Heart right ventricle (tissue), 16 donors: ENCODE data around the gene CRYBA2. TPM values are rescaled to one million over a fixed set of nuclear protein-coding genes. Genes with fewer than 3 reads are reported as not detected.

Source experiments
- ATAC-seq, 8 donors: fragments of 200-7000 bp; cut with Tn5 transposase; one replicate each; pipeline ENCODE4 v1.9.1; 2020; ENCODE audit warnings: mild to moderate bottlenecking in 8 of 8, moderate library complexity in 8 of 8, moderate number of reproducible peaks in 1 of 8
- DNase-seq, 2 donors: peaks; one replicate each; pipeline ENCODE4 v3.0.0-alpha.2; 2020
- H3K27ac ChIP-seq, 10 donors: fragments of 200-600 bp; sonication (generic) in 2 of 10; one replicate each; pipeline versions ENCODE4 v1.5.0 to v1.8.0; 2020 to 2022; ENCODE audit warnings: mild to moderate bottlenecking in 3 of 10
- H3K27me3 ChIP-seq, 7 donors: fragments of 200-600 bp; one replicate each; pipeline ENCODE4 v1.8.0; 2021 to 2022; ENCODE audit warnings: mild to moderate bottlenecking in 2 of 7
- H3K36me3 ChIP-seq, 9 donors: fragments of 200-600 bp; sonication (generic) in 1 of 9; one replicate each; pipeline versions ENCODE4 v1.5.0 to v1.8.0; 2020 to 2022; ENCODE audit warnings: mild to moderate bottlenecking in 2 of 9
- H3K4me1 ChIP-seq, 9 donors: fragments of 200-600 bp; sonication (generic) in 1 of 9; one replicate each; pipeline versions ENCODE4 v1.5.0 to v1.8.0; 2020 to 2022; ENCODE audit warnings: mild to moderate bottlenecking in 4 of 9
- H3K4me3 ChIP-seq, 10 donors: fragments of 200-600 bp; sonication (generic) in 2 of 10; one replicate each; pipeline versions ENCODE4 v1.5.0 to v1.8.0; 2020 to 2022; ENCODE audit warnings: mild to moderate bottlenecking in 7 of 10, moderate library complexity in 2 of 10
- H3K9me3 ChIP-seq, 11 donors: fragments of 200-600 bp in 10 of 11; sonication (generic) in 2 of 11; one replicate each; pipeline versions ENCODE4 v1.5.0 to v1.8.0; 2013 to 2022; ENCODE audit warnings: mild to moderate bottlenecking in 2 of 11, control low read depth in 1 of 11, moderate library complexity in 1 of 11
- CTCF ChIP-seq, 9 donors: fragments of 200-600 bp; sonication (generic) in 2 of 9; IDR thresholded peaks; one replicate each; pipeline versions ENCODE4 v1.5.0 to v1.8.0; 2021 to 2022; ENCODE audit warnings: antibody characterized with exemption in 9 of 9, mild to moderate bottlenecking in 5 of 9, moderate library complexity in 1 of 9
- WGBS, 2 donors: extraction: QIAGEN DNeasy Blood & Tissue Kit; methylation state at CpG; one replicate each; pipeline ENCODE4 v1.1.7; 2013; ENCODE audit warnings: inconsistent platforms in 1 of 2; 5-methylcytosine and 5-hydroxymethylcytosine counted together
- intact Hi-C, 10 donors: fragments of 100-400 bp; cut with DNase I; formaldehyde crosslinking; loops; one replicate each; pipeline versions ENCODE4 v1.11.1 to v1.14.2; 2022
- polyA plus RNA-seq, 2 donors: library from polyadenylated mRNA; stranded (reverse); fragments of 200-250 nt; gene quantifications; one replicate each; pipeline ENCODE4 v1.2.3, GENCODE V29; 2013
- total RNA-seq, 10 donors: library from RNA; stranded (reverse); fragmentation: NEBNext Ultra II Directional in 3 of 10; extraction: Animal tissue kit (Norgen Biotek cat#: 25700) in 3 of 10; gene quantifications; one replicate each; pipeline versions ENCODE4 v1.2.1 to v1.2.4, GENCODE V29; 2021 to 2023
- donor health status: Arrhythmogenic right ventricular cardiomyopathy.
- donor health status: ischemic (EF 13 %, LVEDD 7.1; RV severe dilation, severe dysfunction).
- donor health status: healthy with polysubstance abuse.
- donor health status: DM: no; HTN: yes; CAD: no.
- donor health status: DM: no; HTN: no; CAD: no.
- donor health status: ischemic (EF 25% LVEDD 6.9; RV normal size, moderate dysfunction).
- donor health status: ischemic (EF 25% LVEDD 5.7; RV mildly dilated, moderate dysfunction).
- donor health status: healthy.
- donor health status: DM: yes; HTN: yes; CAD: no.
- donor health status: Ischemic cardiomyopathy.
- donor health status: ischemic (EF 35%, LVEDD 5.7; RV mildly dilated, moderate dysfunction).
- donor health status: nonischemic (EF 11% LVEDD 7.7; RV severe dilation, severe dysfunction).
- donor health status: DM: yes; HTN: yes; CAD: no.
- donor health status: PGD.
- donor health status: ischemic (EF 29% LVEDD 5.4; RV normal size, mild dysfunction).
- donor health status: nonischemic (EF 23%, LVEDD 6.1; RV moderate dilation, normal function).

Gene CRYBA2
- total and polyA plus RNA-seq, 12 donors, result not detected

- peaks cover 0 to 26% (median 12%) of the 10 kb centered on the region in 9 donors for H3K4me1 ChIP-seq
- H3K4me3 ChIP-seq, result no peak overlapping the region
- intact Hi-C loops, result no loop called here
- no peaks in the 10 kb centered on the region for H3K36me3 ChIP-seq
- peaks cover 40 to 99% (median 93%) of the 10 kb centered on the region in 7 donors for H3K27me3 ChIP-seq
- no peak overlapping the region for H3K27ac ChIP-seq
- DNase-seq, result no peak
- no peak for ATAC-seq
- WGBS, 2 donors, result 93 to 96% methylated on average over 1 of the region's 1 CpG
- no peaks in the 10 kb centered on the region for H3K9me3 ChIP-seq
- no peak for TF ChIP-seq CTCF (IDR thresholded peaks at IDR 0.05)
Measured at GRCh38 chr2:218958276-218958675, 34.9 kb downstream of the CRYBA2 start.

DNA sequence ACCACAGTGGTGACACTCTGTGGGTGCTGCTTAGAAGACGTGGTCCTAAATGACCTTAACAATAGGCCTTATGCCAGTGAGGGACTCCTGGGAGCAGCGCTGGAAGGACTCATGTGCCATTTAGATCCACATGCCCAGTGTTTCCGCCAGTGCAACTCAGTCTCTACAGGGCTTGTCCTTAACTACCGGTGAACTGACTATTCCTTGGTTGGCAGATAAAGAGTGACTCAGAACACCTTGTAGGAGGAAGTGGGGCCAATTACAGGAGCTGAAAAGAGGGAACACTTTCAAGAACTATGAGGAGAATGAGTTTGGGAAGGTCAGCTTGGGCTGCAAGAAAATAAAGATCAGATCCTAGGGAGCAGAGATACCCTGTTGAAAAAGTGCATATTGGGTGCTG is 35.6 kb downstream of the CRYBA2 start:
- intact Hi-C loops, result no loop called here
- Histone ChIP-seq H3K27ac (no peak overlapping the region), H3K9me3 (no peaks in the 10 kb centered on the region), H3K4me1 (peaks cover 0 to 20% (median 7%) of the 10 kb centered on the region in 9 donors), H3K36me3 (no peaks in the 10 kb centered on the region), H3K27me3 (peaks cover 35 to 99% (median 89%) of the 10 kb centered on the region in 7 donors), H3K4me3 (no peak overlapping the region)
- DNase-seq (no peak), ATAC-seq (no peak)
- 77 to 80% methylated on average over 4 of the region's 4 CpGs for WGBS, 2 donors
- no peak for TF ChIP-seq CTCF (IDR thresholded peaks at IDR 0.05)

DNA sequence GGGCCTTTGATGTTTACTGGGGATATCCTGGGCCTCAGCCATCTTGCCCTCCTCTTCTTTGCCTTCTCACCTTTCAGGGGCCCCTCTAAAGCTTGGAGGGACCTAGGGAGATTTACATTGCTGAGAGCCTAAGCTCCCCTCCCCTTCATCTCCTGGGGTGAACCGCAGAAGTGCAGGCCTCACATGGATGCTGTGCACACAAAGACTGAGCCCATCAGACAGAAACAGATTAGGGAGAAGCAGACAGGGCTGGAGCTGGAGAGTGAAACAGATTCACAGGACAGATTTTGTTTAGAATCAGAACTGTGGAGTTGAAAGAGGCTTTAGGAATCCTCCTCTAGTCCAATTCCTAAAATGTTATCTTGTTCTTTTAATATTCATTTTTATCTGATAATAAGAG is 37.2 kb downstream of the CRYBA2 start:
- Histone ChIP-seq H3K27ac (no peak overlapping the region), H3K27me3 (peaks cover 19 to 96% (median 81%) of the 10 kb centered on the region in 7 donors), H3K4me1 (peaks cover 0 to 18% (median 6%) of the 10 kb centered on the region in 9 donors), H3K4me3 (no peak overlapping the region), H3K36me3 (no peaks in the 10 kb centered on the region), H3K9me3 (no peaks in the 10 kb centered on the region)
- intact Hi-C loops, result no loop called here
- ATAC-seq, result no peak
- 52 to 58% methylated on average over 1 of the region's 1 CpG for WGBS, 2 donors
- no peak for DNase-seq
- no peak for TF ChIP-seq CTCF (IDR thresholded peaks at IDR 0.05)

DNA sequence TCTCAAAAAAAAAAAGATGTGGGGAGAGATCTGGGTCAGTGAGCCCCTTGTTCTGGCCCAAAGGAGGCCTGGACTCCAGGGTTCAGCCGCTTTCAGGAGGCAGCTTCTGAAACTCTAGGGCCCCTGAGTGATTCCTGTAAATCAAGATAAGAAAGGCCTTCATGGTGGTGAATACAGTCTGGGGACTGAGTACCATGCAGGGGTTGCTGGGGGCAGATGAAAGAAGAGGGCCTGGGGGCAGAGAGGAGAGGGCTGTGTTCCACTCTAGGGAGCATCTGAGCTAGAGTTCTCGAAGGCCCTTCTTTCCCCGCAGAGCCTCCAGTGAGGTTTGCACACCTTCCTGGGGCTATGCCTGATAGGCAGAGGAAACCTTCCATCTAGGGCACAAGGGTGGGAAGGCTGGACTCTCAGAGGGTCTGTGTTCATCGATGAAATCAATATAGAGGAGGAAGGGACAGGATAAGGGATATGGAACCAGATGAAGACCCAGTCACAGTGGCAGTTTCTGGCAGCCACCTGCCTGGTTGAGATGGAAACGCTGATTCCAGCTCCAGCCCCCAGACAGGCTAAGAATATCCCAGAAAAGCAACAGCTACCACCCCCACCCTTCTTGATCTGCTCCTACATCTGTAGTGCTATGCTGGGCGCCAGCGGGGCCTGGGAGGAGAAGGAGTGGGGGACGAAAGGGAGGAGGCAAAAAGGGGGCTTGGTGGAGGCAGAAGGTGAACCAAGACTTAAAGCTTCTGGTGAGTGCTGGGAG is 38.5 kb downstream of the CRYBA2 start:
- peaks cover 6 to 96% (median 73%) of the 10 kb centered on the region in 7 donors for H3K27me3 ChIP-seq
- WGBS, 2 donors, result 70 to 76% methylated on average over 8 of the region's 8 CpGs
- no peak for ATAC-seq

More for the DNA sequence above, 38.5 kb downstream of the CRYBA2 start:
- H3K4me1 ChIP-seq, result peaks cover 0 to 8% (median 3%) of the 10 kb centered on the region in 9 donors
- no peaks in the 10 kb centered on the region for H3K36me3 ChIP-seq
- H3K9me3 ChIP-seq, result no peaks in the 10 kb centered on the region
- no peak for TF ChIP-seq CTCF (IDR thresholded peaks at IDR 0.05)
- intact Hi-C loops, result no loop called here
- no peak overlapping the region for H3K4me3 ChIP-seq
- no peak overlapping the region for H3K27ac ChIP-seq
- DNase-seq, result no peak
